SK-N-SH (cell line): Measurements from ENCODE around the gene SCYGR4. TPM values are rescaled to one million over a fixed set of nuclear protein-coding genes. Genes with fewer than 3 reads are reported as not detected.

Source experiments
- CTCF ChIA-PET: fragments of 300-600, 350-600 bp; formaldehyde crosslinking; extraction: SDS; loops from one replicate; lab custom pipeline; 2021; lab: Yijun Ruan, JAX
- POLR2A ChIA-PET: fragments of 350-600 bp; sonication (Branson Sonifier 250); formaldehyde crosslinking; extraction: SDS; loops from one replicate; lab custom pipeline; 2020; ENCODE audit warnings: antibody characterized with exemption, inconsistent platforms; lab: Yijun Ruan, JAX
- DNase-seq: peaks from one replicate; pipeline ENCODE4 v3.0.0; 2012
- H2AFZ ChIP-seq: fragments of 200-600 bp; sonication (generic); 2 replicates; pipeline ENCODE4 v1.8.1; 2016; ENCODE audit warnings: antibody characterized with exemption, mild to moderate bottlenecking, low read depth
- H3F3A ChIP-seq: fragments of 200-600 bp; sonication (generic); replicated peaks from 2 replicates; pipeline ENCODE3; 2016; ENCODE audit warnings: antibody characterized with exemption, mild to moderate bottlenecking; ENCODE audit not compliant: insufficient read depth
- H3K27ac ChIP-seq, 2 experiments: fragments of 200-500 bp in 1 of 2; fragments of 200-600 bp in 1 of 2; sonication (Bioruptor generic) in 1 of 2; sonication (generic), shearing (Covaris generic) in 1 of 2; 2 replicates each; pipeline versions ENCODE4 v1.5.1 to v1.6.1; 2014 to 2016; ENCODE audit warnings: low read depth in 2 of 2, inconsistent platforms in 1 of 2, low read length in 1 of 2, mild to moderate bottlenecking in 1 of 2, mixed read lengths in 1 of 2
- H3K27me3 ChIP-seq: fragments of 200-600 bp; sonication (generic), shearing (Covaris generic); 2 replicates; pipeline ENCODE4 v1.6.1; 2016; ENCODE audit warnings: mixed run types; ENCODE audit not compliant: insufficient read depth
- H3K36me3 ChIP-seq, 2 experiments: fragments of 200-500 bp in 1 of 2; fragments of 200-600 bp in 1 of 2; sonication (Bioruptor generic) in 1 of 2; sonication (generic) in 1 of 2; replicated peaks in 1 of 2; 2 replicates each; pipeline versions ENCODE3 to v1.5.1; 2014 to 2016; ENCODE audit warnings: low read length in 1 of 2, mild to moderate bottlenecking in 1 of 2; ENCODE audit not compliant: insufficient read depth in 2 of 2, control insufficient read depth in 1 of 2
- H3K4me1 ChIP-seq, 2 experiments: fragments of 200-500 bp in 1 of 2; fragments of 200-600 bp in 1 of 2; sonication (Bioruptor generic) in 1 of 2; sonication (generic), shearing (Covaris generic) in 1 of 2; 2 replicates each; pipeline versions ENCODE4 v1.5.1 to v1.6.1; 2014 to 2016; ENCODE audit warnings: low read depth in 1 of 2, low read length in 1 of 2, mixed run types in 1 of 2; ENCODE audit not compliant: insufficient read depth in 2 of 2, control insufficient read depth in 1 of 2
- H3K4me2 ChIP-seq: fragments of 200-600 bp; sonication (generic), shearing (Covaris generic); 2 replicates; pipeline ENCODE4 v1.6.1; 2017; ENCODE audit warnings: mixed run types
- H3K4me3 ChIP-seq, 2 experiments: fragments of 200-500 bp in 1 of 2; fragments of 200-600 bp in 1 of 2; sonication (Bioruptor generic) in 1 of 2; sonication (generic), shearing (Covaris generic) in 1 of 2; 2 replicates each; pipeline versions ENCODE4 v1.5.1 to v1.8.1; 2014 to 2016; ENCODE audit warnings: low read depth in 2 of 2, inconsistent platforms in 1 of 2, low read length in 1 of 2, mild to moderate bottlenecking in 1 of 2, mixed read lengths in 1 of 2, moderate library complexity in 1 of 2
- H3K79me2 ChIP-seq: fragments of 200-600 bp; sonication (generic); 2 replicates; pipeline ENCODE4 v1.8.1; 2017; ENCODE audit warnings: mild to moderate bottlenecking; ENCODE audit not compliant: insufficient read depth
- H3K9ac ChIP-seq: fragments of 200-600 bp; sonication (generic); 2 replicates; pipeline ENCODE4 v1.6.1; 2017; ENCODE audit warnings: mixed run types
- H3K9me2 ChIP-seq: fragments of 200-600 bp; sonication (generic); 2 replicates; pipeline ENCODE4 v1.6.1; 2017; ENCODE audit warnings: mixed run types
- H3K9me3 ChIP-seq: fragments of 200-600 bp; sonication (generic); 2 replicates; pipeline ENCODE4 v1.6.1; 2017; ENCODE audit warnings: mixed run types, mild to moderate bottlenecking, moderate library complexity
- H4K20me1 ChIP-seq: fragments of 200-600 bp; sonication (generic); 2 replicates; pipeline ENCODE4 v1.6.1; 2017; ENCODE audit warnings: mild to moderate bottlenecking, mixed run types; ENCODE audit not compliant: insufficient read depth
- ELF1 ChIP-seq: IDR thresholded peaks from 2 replicates; pipeline ENCODE4 v1.4.0; 2012
- EP300 ChIP-seq, 2 experiments: IDR thresholded peaks; 2 replicates each; pipeline versions ENCODE4 v1.4.0 to v1.6.1; 2012; ENCODE audit warnings: borderline replicate concordance in 1 of 2, low read depth in 1 of 2, low read length in 1 of 2
- FOSL2 ChIP-seq: IDR thresholded peaks from 2 replicates; pipeline ENCODE4 v1.4.0; 2012; ENCODE audit warnings: low read depth, mild to moderate bottlenecking, moderate library complexity, borderline replicate concordance
- FOXJ3 ChIP-seq: sonication (generic); formaldehyde crosslinking; IDR thresholded peaks from 2 replicates; pipeline ENCODE4 v1.5.1; 2020; ENCODE audit warnings: mild to moderate bottlenecking, missing genetic modification reagents
- FOXM1 ChIP-seq: IDR thresholded peaks from 2 replicates; pipeline ENCODE4 v1.4.0; 2012; ENCODE audit warnings: low read depth, mild to moderate bottlenecking
- IRF3 ChIP-seq: fragments of 150-350 bp; IDR thresholded peaks from 2 replicates; pipeline ENCODE4 v1.6.1; 2016; ENCODE audit warnings: mild to moderate bottlenecking, low read depth, low read length
- MAX ChIP-seq: IDR thresholded peaks from 2 replicates; pipeline ENCODE4 v1.4.0; 2012; ENCODE audit warnings: low read depth
- MEF2A ChIP-seq: IDR thresholded peaks from 2 replicates; pipeline ENCODE4 v1.4.0; 2012; ENCODE audit warnings: low read depth, borderline replicate concordance
- PBX3 ChIP-seq: IDR thresholded peaks from 2 replicates; pipeline ENCODE4; 2012
- POLR2AphosphoS5 ChIP-seq: IDR thresholded peaks from 2 replicates; pipeline ENCODE4 v1.6.1; 2012; ENCODE audit warnings: low read depth, low read length
- RAD21 ChIP-seq: IDR thresholded peaks from 2 replicates; pipeline ENCODE4 v1.6.1; 2012; ENCODE audit warnings: mild to moderate bottlenecking, low read length
- RCOR1 ChIP-seq: fragments of 150-350 bp; IDR thresholded peaks from 2 replicates; pipeline ENCODE4 v1.6.1; 2017; ENCODE audit warnings: antibody characterized with exemption, low read length
- SIN3A ChIP-seq: IDR thresholded peaks from 2 replicates; pipeline ENCODE4 v1.6.1; 2012; ENCODE audit warnings: low read depth, mild to moderate bottlenecking, low read length, moderate library complexity, borderline replicate concordance
- SMC3 ChIP-seq: IDR thresholded peaks from 2 replicates; pipeline ENCODE4 v1.6.1; 2012; ENCODE audit warnings: low read depth, low read length, improper control_type of control experiment
- TAF1 ChIP-seq: IDR thresholded peaks from 2 replicates; pipeline ENCODE4 v1.6.1; 2012; ENCODE audit warnings: low read depth, mild to moderate bottlenecking, low read length, moderate library complexity, borderline replicate concordance
- TEAD4 ChIP-seq: IDR thresholded peaks from 2 replicates; pipeline ENCODE4 v1.4.0; 2012; ENCODE audit warnings: mild to moderate bottlenecking, borderline replicate concordance; ENCODE audit not compliant: insufficient read depth
- USF2 ChIP-seq: fragments of 150-350 bp; IDR thresholded peaks from 2 replicates; pipeline ENCODE4 v1.6.1; 2017; ENCODE audit warnings: antibody characterized with exemption, low read length, low read depth, borderline replicate concordance
- YY1 ChIP-seq: IDR thresholded peaks from 2 replicates; pipeline ENCODE4 v1.4.0; 2012; ENCODE audit warnings: low read depth, mild to moderate bottlenecking
- ZBTB33 ChIP-seq: IDR thresholded peaks from 2 replicates; pipeline ENCODE4 v1.4.0; 2012; ENCODE audit warnings: low read depth, borderline replicate concordance
- WGBS: methylation state at CpG from one replicate; pipeline ENCODE4 v1.1.6; 2017; ENCODE audit warnings: low lambda C conversion rate; 5-methylcytosine and 5-hydroxymethylcytosine counted together
- polyA plus RNA-seq, 3 experiments: library from polyadenylated mRNA; depleted of rRNA; stranded (reverse); fragments of >200 nt; gene quantifications; 2 replicates each; pipeline ENCODE4 v1.2.3, GENCODE V29; 2012

SCYGR4 gene
- polyA plus RNA-seq, 1 of the 3 experiments (the other 2 are of a cell fraction) = not detected

GRCh38 chr2:227592694-227593387, 24.5 kb upstream of the SCYGR4 start:
- Histone ChIP-seq H3K9me2 (no peaks in the 10 kb centered on the region), H3K9ac (no peak overlapping the region), H3K79me2 (no peaks in the 10 kb centered on the region), H3K36me3 (no peaks in the 10 kb centered on the region), H3K4me1 (no peaks in the 10 kb centered on the region), H3K27ac (no peak overlapping the region), H3K27me3 (no peaks in the 10 kb centered on the region; the same call in 1 of the 2 replicates)
- no peak for DNase-seq
- TF ChIP-seq PBX3 = no peak
- TF ChIP-seq, all 33 proteins: peak for 0
- Histone ChIP-seq H3K9me3 (no peaks in the 10 kb centered on the region), H3K4me3 (no peak overlapping the region), H3K4me2 (no peak overlapping the region), H2AFZ (no peak overlapping the region), H4K20me1 (no peaks in the 10 kb centered on the region), H3F3A (no peaks in the 10 kb centered on the region)
- ChIA-PET POLR2A (no interaction called here), CTCF (no interaction called here)
- WGBS = 12% methylated on average over 1 of the region's 1 CpG

GRCh38 chr2:227595797-227596196, 21.5 kb upstream of the SCYGR4 start:
- 20% methylated on average over 4 of the region's 4 CpGs for WGBS
- Histone ChIP-seq H4K20me1 (no peaks in the 10 kb centered on the region), H3F3A (no peaks in the 10 kb centered on the region), H3K9ac (no peak overlapping the region), H2AFZ (no peak overlapping the region), H3K79me2 (no peaks in the 10 kb centered on the region), H3K27ac (no peak overlapping the region), H3K4me1 (no peaks in the 10 kb centered on the region), H3K36me3 (no peaks in the 10 kb centered on the region), H3K4me2 (no peak overlapping the region), H3K27me3 (no peaks in the 10 kb centered on the region; the same call in 1 of the 2 replicates), H3K4me3 (no peak overlapping the region), H3K9me3 (no peaks in the 10 kb centered on the region), H3K9me2 (no peaks in the 10 kb centered on the region)
- no peak for DNase-seq
- TF ChIP-seq SMC3 = no peak
- no peak for TF ChIP-seq FOXJ3 (CRISPR knock-in tag)
- no peak for TF ChIP-seq YY1
- TF ChIP-seq ZBTB33 = no peak
- TF ChIP-seq USF2 = no peak
- TF ChIP-seq MAX = no peak
- no peak for TF ChIP-seq TAF1
- no peak for TF ChIP-seq POLR2AphosphoS5
- TF ChIP-seq TEAD4 = no peak
- no peak for TF ChIP-seq RCOR1
- no peak for TF ChIP-seq FOSL2
- TF ChIP-seq EP300 (IDR thresholded peaks at IDR 0.05; ENCODE audit: borderline replicate concordance in 1 of 2, low read depth in 1 of 2, low read length in 1 of 2) = no peak
- TF ChIP-seq ELF1 = no peak
- no peak for TF ChIP-seq MEF2A
- TF ChIP-seq IRF3 = no peak
- no peak for TF ChIP-seq SIN3A
- no peak for TF ChIP-seq RAD21
- no peak for TF ChIP-seq FOXM1
- CTCF ChIA-PET = interaction anchor here (0.7 kb wide), 1 partner anchor 63 kb away, joined by 3 read pairs; no protein-coding TSS in a partner anchor
- POLR2A ChIA-PET = no interaction called here
